Ishikawa (cell line): ENCODE data around the gene OLFML1.

Source experiments
- CEBPB ChIP-seq: IDR thresholded peaks from 2 replicates; pipeline ENCODE4 v1.6.1; 2012
- CREB1 ChIP-seq: IDR thresholded peaks from 2 replicates; pipeline ENCODE4 v1.6.1; 2012; ENCODE audit warnings: low read depth
- MAX ChIP-seq: IDR thresholded peaks from 2 replicates; pipeline ENCODE4 v1.6.1; 2012
- NFIC ChIP-seq: IDR thresholded peaks from 2 replicates; pipeline ENCODE4 v1.6.1; 2012
- TAF1 ChIP-seq: IDR thresholded peaks from 2 replicates; pipeline ENCODE4 v1.6.1; 2012; ENCODE audit warnings: low read depth, mild to moderate bottlenecking
- TCF12 ChIP-seq: IDR thresholded peaks from 2 replicates; pipeline ENCODE4 v1.6.1; 2012; ENCODE audit warnings: low read depth
- TEAD4 ChIP-seq: IDR thresholded peaks from 2 replicates; pipeline ENCODE4 v1.6.1; 2012
- YY1 ChIP-seq: IDR thresholded peaks from 2 replicates; pipeline ENCODE4 v1.6.1; 2012; ENCODE audit warnings: low read depth
- TF ChIP-seq, protein P1 (sequence below): IDR thresholded peaks from 2 replicates; pipeline ENCODE4 v1.6.1; 2012; ENCODE audit warnings: low read depth, mild to moderate bottlenecking

DNA sequence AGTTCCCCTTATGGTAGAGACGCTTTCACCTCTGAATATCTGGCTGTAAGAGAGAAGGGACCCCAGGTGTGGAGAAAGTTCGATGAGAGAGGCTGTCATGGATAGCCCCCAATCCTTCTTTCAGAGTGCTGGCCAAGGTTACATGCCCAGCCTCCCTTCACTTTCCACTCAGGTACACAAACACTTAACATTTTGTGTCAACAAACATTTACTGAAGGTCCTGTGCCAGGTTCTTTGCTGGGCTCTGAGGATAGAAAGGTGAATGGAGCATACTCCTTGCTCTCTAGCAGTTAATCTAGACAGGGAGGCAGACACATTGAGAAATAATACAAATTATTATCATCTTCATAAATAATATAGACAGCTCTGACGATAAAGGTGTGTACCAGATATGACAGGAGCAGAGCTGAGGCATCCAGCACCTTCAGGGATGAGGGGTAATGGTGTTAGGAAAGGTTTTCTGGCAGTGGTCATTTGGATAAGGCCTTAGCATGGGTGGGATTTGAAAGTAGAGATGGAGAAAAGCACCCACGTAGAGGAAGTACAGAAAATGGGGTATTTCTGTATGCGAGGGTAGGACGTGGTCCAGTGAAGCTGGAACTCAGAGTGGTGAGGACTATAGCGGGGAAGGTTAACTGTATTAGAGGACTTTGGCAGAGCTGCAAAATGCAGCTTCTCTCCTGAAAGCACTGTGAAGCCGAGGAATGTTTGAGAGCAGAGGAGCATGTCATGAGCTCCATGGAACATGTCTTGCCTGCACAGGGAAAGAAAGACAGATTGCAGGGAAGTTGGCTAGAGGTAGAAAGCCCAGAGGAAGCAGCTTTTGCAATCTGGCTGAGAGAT lies 48.1 kb downstream of the OLFML1 start:
- TF ChIP-seq MAX (no peak), TAF1 (no peak), CREB1 (no peak), TEAD4 (no peak), TCF12 (no peak), YY1 (no peak), CEBPB (no peak), NFIC (no peak)
- TF ChIP-seq, protein P1, sequence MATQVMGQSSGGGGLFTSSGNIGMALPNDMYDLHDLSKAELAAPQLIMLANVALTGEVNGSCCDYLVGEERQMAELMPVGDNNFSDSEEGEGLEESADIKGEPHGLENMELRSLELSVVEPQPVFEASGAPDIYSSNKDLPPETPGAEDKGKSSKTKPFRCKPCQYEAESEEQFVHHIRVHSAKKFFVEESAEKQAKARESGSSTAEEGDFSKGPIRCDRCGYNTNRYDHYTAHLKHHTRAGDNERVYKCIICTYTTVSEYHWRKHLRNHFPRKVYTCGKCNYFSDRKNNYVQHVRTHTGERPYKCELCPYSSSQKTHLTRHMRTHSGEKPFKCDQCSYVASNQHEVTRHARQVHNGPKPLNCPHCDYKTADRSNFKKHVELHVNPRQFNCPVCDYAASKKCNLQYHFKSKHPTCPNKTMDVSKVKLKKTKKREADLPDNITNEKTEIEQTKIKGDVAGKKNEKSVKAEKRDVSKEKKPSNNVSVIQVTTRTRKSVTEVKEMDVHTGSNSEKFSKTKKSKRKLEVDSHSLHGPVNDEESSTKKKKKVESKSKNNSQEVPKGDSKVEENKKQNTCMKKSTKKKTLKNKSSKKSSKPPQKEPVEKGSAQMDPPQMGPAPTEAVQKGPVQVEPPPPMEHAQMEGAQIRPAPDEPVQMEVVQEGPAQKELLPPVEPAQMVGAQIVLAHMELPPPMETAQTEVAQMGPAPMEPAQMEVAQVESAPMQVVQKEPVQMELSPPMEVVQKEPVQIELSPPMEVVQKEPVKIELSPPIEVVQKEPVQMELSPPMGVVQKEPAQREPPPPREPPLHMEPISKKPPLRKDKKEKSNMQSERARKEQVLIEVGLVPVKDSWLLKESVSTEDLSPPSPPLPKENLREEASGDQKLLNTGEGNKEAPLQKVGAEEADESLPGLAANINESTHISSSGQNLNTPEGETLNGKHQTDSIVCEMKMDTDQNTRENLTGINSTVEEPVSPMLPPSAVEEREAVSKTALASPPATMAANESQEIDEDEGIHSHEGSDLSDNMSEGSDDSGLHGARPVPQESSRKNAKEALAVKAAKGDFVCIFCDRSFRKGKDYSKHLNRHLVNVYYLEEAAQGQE: no peak
